Activated gamma-delta T cell treated with anti-CD3 and anti-CD28 coated beads, Interleukin-2, amount 50 U/mL, for 16 hours (primary cell): Measurements from ENCODE around the gene TULP4.

Source experiments
- DNase-seq: peaks from one replicate; pipeline ENCODE4 v3.0.0-alpha.2; 2020; ENCODE audit warnings: low read depth

Gene TULP4

GRCh38 chr6:158312165-158312564 lies at the start of gene TULP4:
Gene TULP4 (plus strand): TSS chr6:158312465. CDS start chr6:158314017, 1,552 bp downstream.
- no peak for DNase-seq

GRCh38 chr6:158262755-158263154 lies 49.5 kb upstream of the TULP4 start:
- no peak for DNase-seq

- DNase-seq, result no peak
Observed at GRCh38 chr6:158264180-158264579, 48.1 kb upstream of the TULP4 start.

- DNase-seq, result no peak
Observed at GRCh38 chr6:158266131-158266530, 46.1 kb upstream of the TULP4 start.

- DNase-seq, result no peak
Observed at GRCh38 chr6:158268361-158269147, 43.7 kb upstream of the TULP4 start.

- no peak for DNase-seq
Observed at GRCh38 chr6:158269657-158270056, 42.6 kb upstream of the TULP4 start.

GRCh38 chr6:158270389-158271127 lies 41.7 kb upstream of the TULP4 start:
- no peak for DNase-seq

- DNase-seq, result no peak
Observed at GRCh38 chr6:158272324-158272723, 39.9 kb upstream of the TULP4 start.

GRCh38 chr6:158278004-158278403 lies 34.3 kb upstream of the TULP4 start:
- no peak for DNase-seq

- no peak for DNase-seq
Observed at GRCh38 chr6:158279615-158280014, 32.6 kb upstream of the TULP4 start.

- DNase-seq, result no peak
Observed at GRCh38 chr6:158283304-158283980, 28.8 kb upstream of the TULP4 start.

- no peak for DNase-seq
Observed at GRCh38 chr6:158284007-158284875, 28.0 kb upstream of the TULP4 start.

GRCh38 chr6:158284876-158285655 lies 27.2 kb upstream of the TULP4 start:
- DNase-seq, result no peak

GRCh38 chr6:158285656-158286021 lies 26.6 kb upstream of the TULP4 start:
- DNase-seq, result no peak

- no peak for DNase-seq
Observed at GRCh38 chr6:158286413-158286812, 25.9 kb upstream of the TULP4 start.

GRCh38 chr6:158287047-158287446 lies 25.2 kb upstream of the TULP4 start:
- no peak for DNase-seq

- no peak for DNase-seq
Observed at GRCh38 chr6:158290040-158290439, 22.2 kb upstream of the TULP4 start.

GRCh38 chr6:158290659-158291058 lies 21.6 kb upstream of the TULP4 start:
- DNase-seq, result peak; percentile 38

GRCh38 chr6:158292016-158292415 lies 20.2 kb upstream of the TULP4 start:
- no peak for DNase-seq

- DNase-seq, result no peak
Observed at GRCh38 chr6:158293122-158293521, 19.1 kb upstream of the TULP4 start.
